Fibroblast of villous mesenchyme (primary cell): ENCODE measurements around the gene GOLIM4. TPM values are rescaled to one million over a fixed set of nuclear protein-coding genes. Genes with fewer than 3 reads are reported as not detected.
A peak's percentile ranks its signal among the peaks of the same experiment; 100 is the strongest.
"Not testable (repeated sequence)": the region's sequence is repeated elsewhere in the genome, so short reads cannot be mapped to it uniquely, and the experiment has no call there.

Experiments used
- DNase-seq: peaks from one replicate; pipeline ENCODE4 v3.0.0-alpha.2; 2010; ENCODE audit warnings: low read depth
- H3K4me3 ChIP-seq: 2 replicates; pipeline ENCODE4 v1.5.1; 2011; ENCODE audit warnings: low read depth, mild to moderate bottlenecking, low read length
- total RNA-seq: library from RNA; depleted of rRNA; stranded (reverse); fragments of >200 nt; gene quantifications from 2 replicates; pipeline ENCODE4 v1.2.3, GENCODE V29; 2012
- TF ChIP-seq, protein P1 (sequence below): IDR thresholded peaks from 2 replicates; pipeline ENCODE4 v1.5.1; 2012; ENCODE audit warnings: low read depth, mild to moderate bottlenecking, low read length; ENCODE audit not compliant: insufficient read depth

Gene GOLIM4, protein sequence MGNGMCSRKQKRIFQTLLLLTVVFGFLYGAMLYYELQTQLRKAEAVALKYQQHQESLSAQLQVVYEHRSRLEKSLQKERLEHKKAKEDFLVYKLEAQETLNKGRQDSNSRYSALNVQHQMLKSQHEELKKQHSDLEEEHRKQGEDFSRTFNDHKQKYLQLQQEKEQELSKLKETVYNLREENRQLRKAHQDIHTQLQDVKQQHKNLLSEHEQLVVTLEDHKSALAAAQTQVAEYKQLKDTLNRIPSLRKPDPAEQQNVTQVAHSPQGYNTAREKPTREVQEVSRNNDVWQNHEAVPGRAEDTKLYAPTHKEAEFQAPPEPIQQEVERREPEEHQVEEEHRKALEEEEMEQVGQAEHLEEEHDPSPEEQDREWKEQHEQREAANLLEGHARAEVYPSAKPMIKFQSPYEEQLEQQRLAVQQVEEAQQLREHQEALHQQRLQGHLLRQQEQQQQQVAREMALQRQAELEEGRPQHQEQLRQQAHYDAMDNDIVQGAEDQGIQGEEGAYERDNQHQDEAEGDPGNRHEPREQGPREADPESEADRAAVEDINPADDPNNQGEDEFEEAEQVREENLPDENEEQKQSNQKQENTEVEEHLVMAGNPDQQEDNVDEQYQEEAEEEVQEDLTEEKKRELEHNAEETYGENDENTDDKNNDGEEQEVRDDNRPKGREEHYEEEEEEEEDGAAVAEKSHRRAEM
- total RNA-seq: 44.8 and 49.2 TPM in 2 replicates

DNA sequence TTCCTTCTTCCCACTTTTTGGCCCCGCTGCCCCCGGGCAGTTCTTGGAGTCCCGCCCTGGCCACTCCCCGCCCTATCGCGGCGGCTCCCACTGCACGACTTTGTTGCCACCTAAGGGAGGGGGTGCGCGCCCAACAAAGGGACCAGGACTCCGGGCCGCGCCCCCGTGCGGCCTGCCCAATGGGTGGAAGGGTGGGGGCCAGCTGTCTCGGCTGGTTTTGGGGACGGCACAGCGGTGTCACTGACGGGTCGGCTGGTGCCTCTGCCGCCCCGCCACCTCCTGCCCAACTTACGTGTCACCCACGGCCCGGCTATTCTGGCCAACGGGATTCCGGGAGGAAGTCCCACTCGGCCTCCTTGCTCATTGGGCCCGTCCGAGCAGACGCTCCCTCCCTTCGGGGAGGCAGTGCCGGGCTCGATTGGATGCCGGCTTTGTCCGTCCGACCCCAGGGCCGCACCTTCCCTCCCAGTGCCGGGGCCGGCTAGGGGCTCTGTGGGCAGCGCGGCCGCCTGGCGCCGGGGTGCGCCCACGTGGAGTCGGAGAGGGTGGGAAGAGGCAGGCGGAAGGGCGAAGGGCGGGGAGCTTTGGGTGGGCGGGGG lies at the start of gene GOLIM4:
Gene GOLIM4, minus strand, starts transcription at position 314 of the 599 bp plus-strand sequence. CDS start 639 bp downstream, outside the sequence.
- peak within 1 kb of the TSS; percentile 69 for H3K4me3 ChIP-seq
- peak; percentile 97 for DNase-seq
- TF ChIP-seq, protein P1, sequence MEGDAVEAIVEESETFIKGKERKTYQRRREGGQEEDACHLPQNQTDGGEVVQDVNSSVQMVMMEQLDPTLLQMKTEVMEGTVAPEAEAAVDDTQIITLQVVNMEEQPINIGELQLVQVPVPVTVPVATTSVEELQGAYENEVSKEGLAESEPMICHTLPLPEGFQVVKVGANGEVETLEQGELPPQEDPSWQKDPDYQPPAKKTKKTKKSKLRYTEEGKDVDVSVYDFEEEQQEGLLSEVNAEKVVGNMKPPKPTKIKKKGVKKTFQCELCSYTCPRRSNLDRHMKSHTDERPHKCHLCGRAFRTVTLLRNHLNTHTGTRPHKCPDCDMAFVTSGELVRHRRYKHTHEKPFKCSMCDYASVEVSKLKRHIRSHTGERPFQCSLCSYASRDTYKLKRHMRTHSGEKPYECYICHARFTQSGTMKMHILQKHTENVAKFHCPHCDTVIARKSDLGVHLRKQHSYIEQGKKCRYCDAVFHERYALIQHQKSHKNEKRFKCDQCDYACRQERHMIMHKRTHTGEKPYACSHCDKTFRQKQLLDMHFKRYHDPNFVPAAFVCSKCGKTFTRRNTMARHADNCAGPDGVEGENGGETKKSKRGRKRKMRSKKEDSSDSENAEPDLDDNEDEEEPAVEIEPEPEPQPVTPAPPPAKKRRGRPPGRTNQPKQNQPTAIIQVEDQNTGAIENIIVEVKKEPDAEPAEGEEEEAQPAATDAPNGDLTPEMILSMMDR: no peak

DNA sequence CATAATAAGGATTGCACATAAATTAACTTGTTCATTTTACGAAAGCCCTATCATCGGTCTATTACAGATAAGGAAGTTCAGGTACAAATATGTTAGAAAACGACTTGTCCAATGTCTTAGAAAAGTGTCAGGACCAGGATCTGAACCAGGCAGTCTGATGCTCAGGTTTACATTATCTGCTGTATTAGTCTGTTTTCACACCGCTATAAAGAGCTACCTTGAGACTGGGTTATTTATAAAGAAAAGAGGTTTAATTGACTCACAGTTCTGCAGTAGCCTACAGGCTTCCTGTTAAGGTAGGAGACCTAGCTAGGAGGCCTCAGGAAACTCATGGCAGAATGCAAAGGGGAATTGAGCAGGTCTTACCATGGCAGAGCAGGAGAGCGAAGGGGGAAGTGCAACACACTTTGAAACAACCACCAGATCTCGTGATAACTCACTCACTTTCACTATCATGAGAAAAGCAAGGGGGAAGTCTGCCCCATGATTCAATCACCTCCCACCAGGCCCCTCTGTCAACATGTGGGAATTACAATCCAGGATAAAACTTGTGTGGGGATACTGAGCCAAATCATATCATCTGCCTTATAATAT lies 45.8 kb upstream of the GOLIM4 start:
- TF ChIP-seq, protein P1: no peak
- no peak overlapping the region for H3K4me3 ChIP-seq
- DNase-seq: no peak

DNA sequence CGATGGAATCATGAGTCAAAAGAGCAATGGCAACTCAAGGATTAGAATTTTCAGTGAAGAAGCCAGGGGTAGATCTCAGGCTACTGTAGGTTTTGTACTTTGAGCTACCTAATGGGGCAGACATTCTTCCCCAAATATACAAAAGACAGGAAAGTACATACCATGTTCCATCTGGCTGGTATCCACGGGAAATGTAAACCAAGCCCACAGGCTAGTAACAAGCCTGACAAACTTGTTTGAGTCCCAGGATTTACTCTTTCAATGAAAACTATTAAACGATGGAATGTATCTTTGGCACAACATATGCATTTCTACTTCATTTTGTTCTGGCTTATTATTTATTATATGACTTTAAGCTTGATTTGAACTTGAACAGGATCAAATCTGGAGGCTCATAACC lies 44.2 kb upstream of the GOLIM4 start:
- TF ChIP-seq, protein P1: no peak
- no peak for DNase-seq
- no peak overlapping the region for H3K4me3 ChIP-seq

DNA sequence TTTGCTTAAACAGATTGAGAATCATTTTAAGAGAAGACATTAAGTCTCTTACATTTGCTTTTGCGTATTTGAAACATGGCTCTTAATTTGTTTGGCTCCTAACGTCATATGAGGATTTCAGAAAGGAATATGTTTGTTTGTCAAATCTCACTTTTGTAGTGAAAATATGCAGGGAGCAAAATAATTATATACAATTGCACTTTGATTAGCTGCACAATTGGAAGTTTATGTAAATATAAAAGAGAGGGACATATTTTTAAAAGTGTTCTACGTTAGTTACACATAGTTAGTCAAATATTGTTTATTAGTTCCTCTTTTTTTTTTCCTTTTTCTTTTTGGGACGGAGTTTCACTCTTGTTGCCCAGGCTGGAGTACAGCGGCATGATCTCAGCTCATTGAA lies 42.7 kb upstream of the GOLIM4 start:
- no peak overlapping the region for H3K4me3 ChIP-seq
- TF ChIP-seq, protein P1: no peak
- no peak for DNase-seq

DNA sequence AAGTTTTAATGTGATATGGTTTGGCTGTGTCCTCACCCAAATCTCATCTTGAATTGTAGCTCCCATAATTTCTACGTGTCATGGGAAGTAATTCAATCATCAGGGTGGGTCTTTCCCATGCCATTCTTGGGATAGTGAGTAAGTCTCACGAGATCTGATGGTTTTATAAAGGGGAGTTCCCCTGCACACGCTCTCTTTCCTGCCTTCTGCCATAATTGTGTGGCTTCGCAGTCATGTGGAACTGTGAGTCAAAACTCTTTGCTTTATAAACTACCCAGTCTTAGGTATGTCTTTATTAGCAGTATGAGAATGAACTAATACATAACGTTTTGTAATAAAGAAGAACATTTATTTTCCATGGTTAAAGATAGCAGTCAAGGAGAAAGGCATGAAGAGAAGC lies 39.2 kb upstream of the GOLIM4 start:
- TF ChIP-seq, protein P1: no peak
- H3K4me3 ChIP-seq: no peak overlapping the region
- DNase-seq: no peak

DNA sequence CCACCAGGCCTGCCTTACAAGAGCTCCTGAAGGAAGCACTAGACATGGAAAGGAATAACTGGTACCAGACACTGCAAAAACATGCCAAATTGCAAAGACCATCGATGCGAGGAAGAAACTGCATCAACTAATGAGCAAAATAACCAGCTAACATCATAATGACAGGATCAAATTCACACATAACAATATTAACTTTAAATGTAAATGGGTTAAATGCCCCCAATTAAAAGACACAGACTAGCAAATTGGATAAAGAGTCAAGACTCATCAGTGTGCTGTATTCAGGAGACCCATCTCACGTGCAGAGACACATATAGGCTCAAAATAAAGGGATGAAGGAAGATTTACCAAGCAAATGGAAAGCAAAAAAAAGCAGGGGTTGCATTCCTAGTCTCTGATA lies 34.5 kb upstream of the GOLIM4 start:
- not testable (repeated sequence) for DNase-seq, H3K4me3 ChIP-seq

DNA sequence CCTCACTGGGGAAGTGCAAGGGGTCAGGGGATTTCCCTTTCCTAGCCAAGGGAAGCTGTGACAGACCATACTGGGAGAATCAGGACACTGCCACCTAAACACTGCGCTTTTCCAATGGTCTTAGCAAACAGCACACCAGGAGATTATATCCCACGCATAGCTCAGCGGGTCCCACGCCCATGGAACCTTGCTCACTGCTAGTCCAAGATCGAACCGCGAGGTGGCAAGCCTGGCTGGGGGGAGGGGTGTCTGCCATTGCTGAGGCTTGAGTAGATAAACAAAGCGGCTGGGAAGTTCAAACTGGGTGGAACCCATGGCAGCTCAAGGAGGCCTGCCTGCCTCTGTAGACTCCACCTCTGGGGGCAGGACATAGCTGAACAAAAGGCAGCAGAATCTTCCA lies 32.7 kb upstream of the GOLIM4 start:
- H3K4me3 ChIP-seq, DNase-seq: not testable (repeated sequence)
